GM18909 (cell line): ENCODE results near the gene PGA3.
"Not testable (repeated sequence)": the region's sequence is repeated elsewhere in the genome, so short reads cannot be mapped to it uniquely, and the experiment has no call there.

ENCODE experiments used
- ATAC-seq: cut with Tn5 transposase; IDR thresholded peaks from one replicate; pipeline ENCODE4 v1.9.1; 2021; ENCODE audit warnings: mild to moderate bottlenecking; ENCODE audit not compliant: unreplicated experiment, poor library complexity

Gene PGA3

GRCh38 chr11:61245284-61245964 lies 42.1 kb downstream of the PGA3 start:
- ATAC-seq = not testable (repeated sequence)

- ATAC-seq = not testable (repeated sequence)
Measured at GRCh38 chr11:61248071-61248470, 44.8 kb downstream of the PGA3 start.

GRCh38 chr11:61249201-61249600 lies 45.9 kb downstream of the PGA3 start:
- not testable (repeated sequence) for ATAC-seq

GRCh38 chr11:61250796-61251765 lies 47.8 kb downstream of the PGA3 start:
- ATAC-seq = not testable (repeated sequence)

- not testable (repeated sequence) for ATAC-seq
Measured at GRCh38 chr11:61252332-61252731, 49.0 kb downstream of the PGA3 start.

- ATAC-seq = peak; percentile 76
Measured at GRCh38 chr11:61254403-61255025, 51.2 kb downstream of the PGA3 start.

- no peak for ATAC-seq
Measured at GRCh38 chr11:61256710-61257482, 53.6 kb downstream of the PGA3 start.

GRCh38 chr11:61258546-61258945 lies 55.2 kb downstream of the PGA3 start:
- ATAC-seq = no peak

GRCh38 chr11:61259363-61259762 lies 56.0 kb downstream of the PGA3 start:
- ATAC-seq = no peak
